SK-N-SH (cell line): ENCODE data around the gene GNG3. TPM values are rescaled to one million over a fixed set of nuclear protein-coding genes. Genes with fewer than 3 reads are reported as not detected.

Source experiments
- CTCF ChIA-PET: fragments of 300-600, 350-600 bp; formaldehyde crosslinking; extraction: SDS; loops from one replicate; lab custom pipeline; 2021; lab: Yijun Ruan, JAX
- POLR2A ChIA-PET: fragments of 350-600 bp; sonication (Branson Sonifier 250); formaldehyde crosslinking; extraction: SDS; loops from one replicate; lab custom pipeline; 2020; ENCODE audit warnings: antibody characterized with exemption, inconsistent platforms; lab: Yijun Ruan, JAX
- DNase-seq: peaks from one replicate; pipeline ENCODE4 v3.0.0; 2012
- H2AFZ ChIP-seq: fragments of 200-600 bp; sonication (generic); 2 replicates; pipeline ENCODE4 v1.8.1; 2016; ENCODE audit warnings: antibody characterized with exemption, mild to moderate bottlenecking, low read depth
- H3F3A ChIP-seq: fragments of 200-600 bp; sonication (generic); replicated peaks from 2 replicates; pipeline ENCODE3; 2016; ENCODE audit warnings: antibody characterized with exemption, mild to moderate bottlenecking; ENCODE audit not compliant: insufficient read depth
- H3K27ac ChIP-seq, 2 experiments: fragments of 200-500 bp in 1 of 2; fragments of 200-600 bp in 1 of 2; sonication (Bioruptor generic) in 1 of 2; sonication (generic), shearing (Covaris generic) in 1 of 2; 2 replicates each; pipeline versions ENCODE4 v1.5.1 to v1.6.1; 2014 to 2016; ENCODE audit warnings: low read depth in 2 of 2, inconsistent platforms in 1 of 2, low read length in 1 of 2, mild to moderate bottlenecking in 1 of 2, mixed read lengths in 1 of 2
- H3K27me3 ChIP-seq: fragments of 200-600 bp; sonication (generic), shearing (Covaris generic); 2 replicates; pipeline ENCODE4 v1.6.1; 2016; ENCODE audit warnings: mixed run types; ENCODE audit not compliant: insufficient read depth
- H3K36me3 ChIP-seq, 2 experiments: fragments of 200-500 bp in 1 of 2; fragments of 200-600 bp in 1 of 2; sonication (Bioruptor generic) in 1 of 2; sonication (generic) in 1 of 2; replicated peaks in 1 of 2; 2 replicates each; pipeline versions ENCODE3 to v1.5.1; 2014 to 2016; ENCODE audit warnings: low read length in 1 of 2, mild to moderate bottlenecking in 1 of 2; ENCODE audit not compliant: insufficient read depth in 2 of 2, control insufficient read depth in 1 of 2
- H3K4me1 ChIP-seq, 2 experiments: fragments of 200-500 bp in 1 of 2; fragments of 200-600 bp in 1 of 2; sonication (Bioruptor generic) in 1 of 2; sonication (generic), shearing (Covaris generic) in 1 of 2; 2 replicates each; pipeline versions ENCODE4 v1.5.1 to v1.6.1; 2014 to 2016; ENCODE audit warnings: low read depth in 1 of 2, low read length in 1 of 2, mixed run types in 1 of 2; ENCODE audit not compliant: insufficient read depth in 2 of 2, control insufficient read depth in 1 of 2
- H3K4me2 ChIP-seq: fragments of 200-600 bp; sonication (generic), shearing (Covaris generic); 2 replicates; pipeline ENCODE4 v1.6.1; 2017; ENCODE audit warnings: mixed run types
- H3K4me3 ChIP-seq, 2 experiments: fragments of 200-500 bp in 1 of 2; fragments of 200-600 bp in 1 of 2; sonication (Bioruptor generic) in 1 of 2; sonication (generic), shearing (Covaris generic) in 1 of 2; 2 replicates each; pipeline versions ENCODE4 v1.5.1 to v1.8.1; 2014 to 2016; ENCODE audit warnings: low read depth in 2 of 2, inconsistent platforms in 1 of 2, low read length in 1 of 2, mild to moderate bottlenecking in 1 of 2, mixed read lengths in 1 of 2, moderate library complexity in 1 of 2
- H3K79me2 ChIP-seq: fragments of 200-600 bp; sonication (generic); 2 replicates; pipeline ENCODE4 v1.8.1; 2017; ENCODE audit warnings: mild to moderate bottlenecking; ENCODE audit not compliant: insufficient read depth
- H3K9ac ChIP-seq: fragments of 200-600 bp; sonication (generic); 2 replicates; pipeline ENCODE4 v1.6.1; 2017; ENCODE audit warnings: mixed run types
- H3K9me2 ChIP-seq: fragments of 200-600 bp; sonication (generic); 2 replicates; pipeline ENCODE4 v1.6.1; 2017; ENCODE audit warnings: mixed run types
- H3K9me3 ChIP-seq: fragments of 200-600 bp; sonication (generic); 2 replicates; pipeline ENCODE4 v1.6.1; 2017; ENCODE audit warnings: mixed run types, mild to moderate bottlenecking, moderate library complexity
- H4K20me1 ChIP-seq: fragments of 200-600 bp; sonication (generic); 2 replicates; pipeline ENCODE4 v1.6.1; 2017; ENCODE audit warnings: mild to moderate bottlenecking, mixed run types; ENCODE audit not compliant: insufficient read depth
- CTCF ChIP-seq: fragments of 200-600 bp; sonication (generic); IDR thresholded peaks from 2 replicates; pipeline ENCODE4 v1.6.1; 2017; ENCODE audit warnings: antibody characterized with exemption, mild to moderate bottlenecking, moderate library complexity
- ELF1 ChIP-seq: IDR thresholded peaks from 2 replicates; pipeline ENCODE4 v1.4.0; 2012
- FOSL2 ChIP-seq: IDR thresholded peaks from 2 replicates; pipeline ENCODE4 v1.4.0; 2012; ENCODE audit warnings: low read depth, mild to moderate bottlenecking, moderate library complexity, borderline replicate concordance
- GABPA ChIP-seq: IDR thresholded peaks from 2 replicates; pipeline ENCODE4 v1.4.0; 2012; ENCODE audit warnings: low read depth, mild to moderate bottlenecking
- GATA2 ChIP-seq: sonication (generic); formaldehyde crosslinking; IDR thresholded peaks from 2 replicates; pipeline ENCODE4 v1.5.0; 2020; ENCODE audit warnings: mild to moderate bottlenecking, missing genetic modification reagents
- JUND ChIP-seq: IDR thresholded peaks from 2 replicates; pipeline ENCODE4 v1.4.0; 2012
- MEF2A ChIP-seq: IDR thresholded peaks from 2 replicates; pipeline ENCODE4 v1.4.0; 2012; ENCODE audit warnings: low read depth, borderline replicate concordance
- MXI1 ChIP-seq: IDR thresholded peaks from 2 replicates; pipeline ENCODE4 v1.6.1; 2012; ENCODE audit warnings: mild to moderate bottlenecking, low read depth, low read length, improper control_type of control experiment
- NFIC ChIP-seq: IDR thresholded peaks from 2 replicates; pipeline ENCODE4 v1.4.0; 2012; ENCODE audit warnings: borderline replicate concordance
- RAD21 ChIP-seq: IDR thresholded peaks from 2 replicates; pipeline ENCODE4 v1.6.1; 2012; ENCODE audit warnings: mild to moderate bottlenecking, low read length
- RXRA ChIP-seq: IDR thresholded peaks from 2 replicates; pipeline ENCODE4 v1.4.0; 2012; ENCODE audit warnings: low read depth, mild to moderate bottlenecking, borderline replicate concordance
- TCF12 ChIP-seq: IDR thresholded peaks from 2 replicates; pipeline ENCODE4 v1.4.0; 2012
- TEAD4 ChIP-seq: IDR thresholded peaks from 2 replicates; pipeline ENCODE4 v1.4.0; 2012; ENCODE audit warnings: mild to moderate bottlenecking, borderline replicate concordance; ENCODE audit not compliant: insufficient read depth
- USF1 ChIP-seq: IDR thresholded peaks from 2 replicates; pipeline ENCODE4 v1.4.0; 2012; ENCODE audit warnings: low read depth, borderline replicate concordance
- WGBS: methylation state at CpG from one replicate; pipeline ENCODE4 v1.1.6; 2017; ENCODE audit warnings: low lambda C conversion rate; 5-methylcytosine and 5-hydroxymethylcytosine counted together
- polyA plus RNA-seq, 3 experiments: library from polyadenylated mRNA; depleted of rRNA; stranded (reverse); fragments of >200 nt; gene quantifications; 2 replicates each; pipeline ENCODE4 v1.2.3, GENCODE V29; 2012
- TF ChIP-seq, protein P1 (sequence below): IDR thresholded peaks from 2 replicates; pipeline ENCODE4 v1.6.1; 2012; ENCODE audit warnings: mild to moderate bottlenecking, low read depth, low read length, moderate library complexity

The GNG3 gene
- polyA plus RNA-seq, 1 of the 3 experiments (the other 2 are of a cell fraction) = 0.16 TPM

- Histone ChIP-seq H3K9me2 (no peaks in the 10 kb centered on the region), H3K27me3 (no peaks in the 10 kb centered on the region), H3K9me3 (no peaks in the 10 kb centered on the region), H3K4me1 (peaks cover 6 to 11% of the 10 kb centered on the region in 2 experiments; a peak in 3 of 4 replicates), H3F3A (peaks cover 23% of the 10 kb centered on the region), H3K9ac (no peak overlapping the region), H3K79me2 (peaks cover 33% of the 10 kb centered on the region; the same call in 1 of the 2 replicates), H2AFZ (no peak overlapping the region), H4K20me1 (no peaks in the 10 kb centered on the region), H3K36me3 (peaks cover 0 to 9% of the 10 kb centered on the region in 2 experiments), H3K4me3 (no peak overlapping the region), H3K27ac (no peak overlapping the region), H3K4me2 (no peak overlapping the region)
- no peak for DNase-seq
- ChIA-PET CTCF (interaction anchor here (1.0 to 3.3 kb wide), 4 partner anchors 9 to 327 kb away, joined by 3 to 18 read pairs (median 4); partner anchors contain the start of gene POLR2G), POLR2A (interaction anchor here (0.7 kb wide), 2 partner anchors 9 to 54 kb away, joined by 3 read pairs; partner anchors contain the start of gene POLR2G)
- 92% methylated on average over 9 of the region's 14 CpGs for WGBS
- TF ChIP-seq CTCF = no peak
- TF ChIP-seq GATA2 (CRISPR knock-in tag) = no peak
- no peak for TF ChIP-seq USF1
- TF ChIP-seq RXRA = no peak
- TF ChIP-seq JUND = no peak
- TF ChIP-seq TEAD4 = no peak
- TF ChIP-seq MXI1 = no peak
- TF ChIP-seq FOSL2 = no peak
- no peak for TF ChIP-seq ELF1
- no peak for TF ChIP-seq NFIC
- TF ChIP-seq RAD21 = no peak
- TF ChIP-seq, protein P1, sequence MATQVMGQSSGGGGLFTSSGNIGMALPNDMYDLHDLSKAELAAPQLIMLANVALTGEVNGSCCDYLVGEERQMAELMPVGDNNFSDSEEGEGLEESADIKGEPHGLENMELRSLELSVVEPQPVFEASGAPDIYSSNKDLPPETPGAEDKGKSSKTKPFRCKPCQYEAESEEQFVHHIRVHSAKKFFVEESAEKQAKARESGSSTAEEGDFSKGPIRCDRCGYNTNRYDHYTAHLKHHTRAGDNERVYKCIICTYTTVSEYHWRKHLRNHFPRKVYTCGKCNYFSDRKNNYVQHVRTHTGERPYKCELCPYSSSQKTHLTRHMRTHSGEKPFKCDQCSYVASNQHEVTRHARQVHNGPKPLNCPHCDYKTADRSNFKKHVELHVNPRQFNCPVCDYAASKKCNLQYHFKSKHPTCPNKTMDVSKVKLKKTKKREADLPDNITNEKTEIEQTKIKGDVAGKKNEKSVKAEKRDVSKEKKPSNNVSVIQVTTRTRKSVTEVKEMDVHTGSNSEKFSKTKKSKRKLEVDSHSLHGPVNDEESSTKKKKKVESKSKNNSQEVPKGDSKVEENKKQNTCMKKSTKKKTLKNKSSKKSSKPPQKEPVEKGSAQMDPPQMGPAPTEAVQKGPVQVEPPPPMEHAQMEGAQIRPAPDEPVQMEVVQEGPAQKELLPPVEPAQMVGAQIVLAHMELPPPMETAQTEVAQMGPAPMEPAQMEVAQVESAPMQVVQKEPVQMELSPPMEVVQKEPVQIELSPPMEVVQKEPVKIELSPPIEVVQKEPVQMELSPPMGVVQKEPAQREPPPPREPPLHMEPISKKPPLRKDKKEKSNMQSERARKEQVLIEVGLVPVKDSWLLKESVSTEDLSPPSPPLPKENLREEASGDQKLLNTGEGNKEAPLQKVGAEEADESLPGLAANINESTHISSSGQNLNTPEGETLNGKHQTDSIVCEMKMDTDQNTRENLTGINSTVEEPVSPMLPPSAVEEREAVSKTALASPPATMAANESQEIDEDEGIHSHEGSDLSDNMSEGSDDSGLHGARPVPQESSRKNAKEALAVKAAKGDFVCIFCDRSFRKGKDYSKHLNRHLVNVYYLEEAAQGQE = no peak
- TF ChIP-seq GABPA = no peak
- TF ChIP-seq TCF12 = no peak
- no peak for TF ChIP-seq MEF2A
Measured at GRCh38 chr11:62752177-62752785, 44.8 kb downstream of the GNG3 start.
